GM21576 (cell line): ENCODE data around the gene C9orf85.
"Not testable (repeated sequence)": the region's sequence is repeated elsewhere in the genome, so short reads cannot be mapped to it uniquely, and the experiment has no call there.

Source experiments
- ATAC-seq: cut with Tn5 transposase; IDR thresholded peaks from one replicate; pipeline ENCODE4 v1.9.1; 2021; ENCODE audit warnings: mild to moderate bottlenecking, moderate library complexity; ENCODE audit not compliant: unreplicated experiment

Gene C9orf85

GRCh38 chr9:71987471-71988371 lies 76.3 kb downstream of the C9orf85 start:
- no peak for ATAC-seq

DNA sequence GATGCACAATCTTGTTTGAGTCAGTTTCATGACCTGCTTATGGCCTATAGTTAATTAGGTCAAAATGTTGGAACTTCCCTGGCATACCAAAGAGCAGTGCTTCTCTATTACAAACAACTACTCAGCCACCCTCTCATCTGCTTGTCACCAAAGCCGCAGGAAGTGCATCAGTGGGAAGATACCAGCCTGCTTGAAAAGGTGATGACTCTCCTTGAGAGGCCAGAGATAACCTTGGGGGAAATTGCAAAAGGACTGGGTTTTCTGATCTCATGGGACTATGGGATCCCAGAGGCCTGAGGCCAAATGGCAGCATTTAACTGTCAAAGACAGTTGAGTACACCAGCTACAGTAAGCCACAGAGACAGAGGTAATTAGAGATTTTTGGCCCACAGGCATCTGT lies 79.0 kb downstream of the C9orf85 start:
- no peak for ATAC-seq

- no peak for ATAC-seq
These were observed 94.0 kb downstream of the C9orf85 start for GRCh38 chr9:72005451-72005850.

DNA sequence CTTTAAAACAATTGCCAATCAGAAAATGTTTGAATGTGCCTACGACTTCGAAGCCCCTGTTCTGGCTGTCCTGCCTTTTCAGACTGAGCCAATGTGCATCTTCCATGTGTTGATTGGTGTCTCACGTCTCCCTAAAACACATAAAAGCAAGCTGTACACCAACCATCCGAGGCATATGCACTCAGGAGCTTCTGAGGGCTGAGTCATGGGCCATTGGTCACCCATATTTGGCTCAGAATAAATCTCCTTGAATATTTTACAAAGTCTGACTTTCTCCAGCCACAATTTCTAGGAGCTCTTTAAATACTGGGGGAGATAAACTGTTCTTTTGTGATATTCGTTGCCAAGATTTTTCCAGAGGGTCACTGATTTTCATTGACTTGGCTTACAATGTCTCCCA lies 95.1 kb downstream of the C9orf85 start:
- no peak for ATAC-seq

GRCh38 chr9:72007726-72008125 lies 96.3 kb downstream of the C9orf85 start:
- ATAC-seq: not testable (repeated sequence)

- no peak for ATAC-seq
These were observed 101.2 kb downstream of the C9orf85 start for GRCh38 chr9:72012646-72013045.

- ATAC-seq: no peak
These were observed 101.9 kb downstream of the C9orf85 start for GRCh38 chr9:72013292-72013760.

DNA sequence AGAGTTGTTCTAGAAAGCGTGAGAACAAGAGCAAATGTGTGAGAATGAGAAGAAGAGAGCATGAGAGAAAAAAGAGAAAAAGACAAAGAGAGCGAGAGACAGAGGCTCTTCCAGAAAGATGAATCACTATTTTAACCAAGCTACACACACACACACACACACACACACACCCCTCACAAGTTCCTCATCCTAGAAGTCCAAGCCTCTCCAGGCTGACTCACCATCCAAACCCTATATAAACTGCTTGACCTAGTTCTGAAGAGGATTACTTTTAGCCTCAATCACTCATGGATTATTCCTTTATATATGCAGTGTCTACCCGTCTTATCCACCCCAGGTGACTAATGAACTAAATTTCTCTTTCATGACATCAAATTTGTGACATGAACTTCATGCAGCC lies 111.4 kb downstream of the C9orf85 start:
- ATAC-seq: no peak
